Choroid plexus epithelial cell (primary cell): ENCODE measurements around the gene ETV3.
A peak's percentile ranks its signal among the peaks of the same experiment; 100 is the strongest.

ENCODE experiments used
- DNase-seq: peaks from one replicate; pipeline ENCODE4 v3.0.0-alpha.2; 2010; ENCODE audit warnings: low read depth
- H3K4me3 ChIP-seq: 2 replicates; pipeline ENCODE4 v1.5.1; 2011; ENCODE audit warnings: low read depth, mild to moderate bottlenecking, control low read depth, low read length, moderate library complexity
- CTCF ChIP-seq: conservative IDR thresholded peaks from 2 replicates; pipeline ENCODE4 v1.5.1; 2011; ENCODE audit warnings: low read depth, mild to moderate bottlenecking, control low read depth, inconsistent platforms, low read length, moderate library complexity

Gene ETV3

GRCh38 chr1:157170677-157171515, 32.7 kb upstream of the ETV3 start:
- peak; percentile 37 for DNase-seq
- no peak overlapping the region for H3K4me3 ChIP-seq
- TF ChIP-seq CTCF: peak; percentile 72

- TF ChIP-seq CTCF: no peak
- H3K4me3 ChIP-seq: no peak overlapping the region
- no peak for DNase-seq
These were observed 29.8 kb upstream of the ETV3 start for GRCh38 chr1:157168015-157168414.

GRCh38 chr1:157167437-157167836, 29.2 kb upstream of the ETV3 start:
- no peak for TF ChIP-seq CTCF

GRCh38 chr1:157166590-157166989, 28.4 kb upstream of the ETV3 start:
- no peak for TF ChIP-seq CTCF
- no peak overlapping the region for H3K4me3 ChIP-seq
- DNase-seq: no peak

More at GRCh38 chr1:157167437-157167836, 29.2 kb upstream of the ETV3 start:
- H3K4me3 ChIP-seq: no peak overlapping the region
- DNase-seq: no peak

- peak; percentile 67 for DNase-seq
- no peak overlapping the region for H3K4me3 ChIP-seq
- peak; percentile 98 for TF ChIP-seq CTCF
These were observed 25.3 kb upstream of the ETV3 start for GRCh38 chr1:157163273-157164127.

GRCh38 chr1:157162345-157162744, 24.1 kb upstream of the ETV3 start:
- no peak overlapping the region for H3K4me3 ChIP-seq

More at GRCh38 chr1:157162345-157162744, 24.1 kb upstream of the ETV3 start:
- DNase-seq: peak; percentile 10
- TF ChIP-seq CTCF: no peak
